Measurements from ENCODE around the gene RBM38. TPM values are rescaled to one million over a fixed set of nuclear protein-coding genes. Genes with fewer than 3 reads are reported as not detected.

Gene RBM38
- total RNA-seq, 1 donor from 2014 or later, result 16.6 TPM

DNA sequence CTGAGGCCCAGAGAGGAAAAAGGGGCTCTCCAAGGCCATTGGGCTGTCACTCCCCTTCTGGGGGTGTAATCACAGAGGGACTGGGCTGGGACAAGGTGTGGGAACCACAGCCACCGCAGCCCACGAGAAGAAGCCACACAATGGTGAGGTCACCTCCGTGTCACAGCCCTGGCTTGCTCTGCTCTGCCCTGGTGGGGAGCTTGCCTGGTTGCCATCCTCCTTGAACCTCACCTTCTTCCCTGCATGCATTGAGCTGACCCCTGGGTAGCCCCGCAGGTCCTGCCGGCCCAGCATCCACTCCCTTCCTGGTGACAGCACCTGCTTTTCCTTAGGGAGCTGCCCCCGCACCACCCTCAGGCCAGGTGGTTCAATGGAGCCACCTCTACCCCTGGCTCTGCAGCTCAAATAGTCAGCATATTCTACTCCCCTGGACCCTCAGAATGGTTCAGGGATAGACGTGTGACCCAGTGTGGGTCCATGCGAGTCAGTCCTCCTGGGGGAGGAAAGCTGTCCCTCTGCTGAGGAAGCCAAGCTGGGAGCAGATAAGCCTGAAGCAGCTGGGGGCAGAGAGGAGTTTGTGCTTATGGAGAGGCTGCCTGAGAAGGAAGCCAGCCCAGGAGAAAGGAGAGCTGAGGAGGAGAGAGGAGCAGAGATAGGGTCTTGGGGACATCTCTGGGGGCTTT is 21.3 kb downstream of the RBM38 start:
- no peaks in the 10 kb centered on the region for H3K36me3 Mint-ChIP-seq (ENCODE audit: unreplicated experiment)
- H3K9me3 Mint-ChIP-seq (ENCODE audit: unreplicated experiment), result peaks cover 5% of the 10 kb centered on the region
- peaks cover 5% of the 10 kb centered on the region for H3K27me3 Mint-ChIP-seq (ENCODE audit: unreplicated experiment)
- TF ChIP-seq, protein P1, sequence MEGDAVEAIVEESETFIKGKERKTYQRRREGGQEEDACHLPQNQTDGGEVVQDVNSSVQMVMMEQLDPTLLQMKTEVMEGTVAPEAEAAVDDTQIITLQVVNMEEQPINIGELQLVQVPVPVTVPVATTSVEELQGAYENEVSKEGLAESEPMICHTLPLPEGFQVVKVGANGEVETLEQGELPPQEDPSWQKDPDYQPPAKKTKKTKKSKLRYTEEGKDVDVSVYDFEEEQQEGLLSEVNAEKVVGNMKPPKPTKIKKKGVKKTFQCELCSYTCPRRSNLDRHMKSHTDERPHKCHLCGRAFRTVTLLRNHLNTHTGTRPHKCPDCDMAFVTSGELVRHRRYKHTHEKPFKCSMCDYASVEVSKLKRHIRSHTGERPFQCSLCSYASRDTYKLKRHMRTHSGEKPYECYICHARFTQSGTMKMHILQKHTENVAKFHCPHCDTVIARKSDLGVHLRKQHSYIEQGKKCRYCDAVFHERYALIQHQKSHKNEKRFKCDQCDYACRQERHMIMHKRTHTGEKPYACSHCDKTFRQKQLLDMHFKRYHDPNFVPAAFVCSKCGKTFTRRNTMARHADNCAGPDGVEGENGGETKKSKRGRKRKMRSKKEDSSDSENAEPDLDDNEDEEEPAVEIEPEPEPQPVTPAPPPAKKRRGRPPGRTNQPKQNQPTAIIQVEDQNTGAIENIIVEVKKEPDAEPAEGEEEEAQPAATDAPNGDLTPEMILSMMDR (IDR thresholded peaks at IDR 0.05; ENCODE audit: partially characterized antibody, unreplicated experiment), result no peak
- no peak for DNase-seq
- no peak overlapping the region for H3K27ac Mint-ChIP-seq (ENCODE audit: unreplicated experiment)
- H3K4me1 Mint-ChIP-seq (ENCODE audit: low read depth, unreplicated experiment), result peaks cover 5% of the 10 kb centered on the region
- no peak overlapping the region for H3K4me3 Mint-ChIP-seq (ENCODE audit: unreplicated experiment)

DNA sequence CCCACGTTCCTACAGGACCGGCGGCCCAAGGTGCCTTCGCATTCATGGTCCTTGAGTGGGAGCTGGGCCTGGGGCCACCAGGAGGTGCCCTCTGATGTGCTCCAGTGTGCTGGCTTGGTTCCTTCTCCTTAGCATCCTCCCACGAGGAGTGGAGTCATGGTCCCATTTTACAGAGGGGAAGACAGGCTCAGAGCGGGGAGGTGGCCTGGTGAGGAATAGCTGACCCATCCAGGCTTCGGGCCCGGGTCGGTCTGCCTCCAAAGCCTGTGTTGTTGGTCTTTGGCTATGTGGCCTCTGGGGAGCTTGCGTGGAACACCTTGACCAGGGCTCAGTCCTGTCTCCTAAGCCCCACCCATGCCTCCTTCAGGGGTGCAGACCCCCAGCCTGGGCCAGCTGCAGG is 22.8 kb downstream of the RBM38 start:
- no peak for DNase-seq
- Mint-ChIP-seq H3K9me3 (ENCODE audit: unreplicated experiment) (peaks cover 6% of the 10 kb centered on the region), H3K4me3 (ENCODE audit: unreplicated experiment) (no peak overlapping the region), H3K4me1 (ENCODE audit: low read depth, unreplicated experiment) (peaks cover 5% of the 10 kb centered on the region), H3K27ac (ENCODE audit: unreplicated experiment) (no peak overlapping the region), H3K27me3 (ENCODE audit: unreplicated experiment) (peaks cover 5% of the 10 kb centered on the region), H3K36me3 (ENCODE audit: unreplicated experiment) (no peaks in the 10 kb centered on the region)
- TF ChIP-seq, protein P1 (IDR thresholded peaks at IDR 0.05; ENCODE audit: partially characterized antibody, unreplicated experiment), result no peak

DNA sequence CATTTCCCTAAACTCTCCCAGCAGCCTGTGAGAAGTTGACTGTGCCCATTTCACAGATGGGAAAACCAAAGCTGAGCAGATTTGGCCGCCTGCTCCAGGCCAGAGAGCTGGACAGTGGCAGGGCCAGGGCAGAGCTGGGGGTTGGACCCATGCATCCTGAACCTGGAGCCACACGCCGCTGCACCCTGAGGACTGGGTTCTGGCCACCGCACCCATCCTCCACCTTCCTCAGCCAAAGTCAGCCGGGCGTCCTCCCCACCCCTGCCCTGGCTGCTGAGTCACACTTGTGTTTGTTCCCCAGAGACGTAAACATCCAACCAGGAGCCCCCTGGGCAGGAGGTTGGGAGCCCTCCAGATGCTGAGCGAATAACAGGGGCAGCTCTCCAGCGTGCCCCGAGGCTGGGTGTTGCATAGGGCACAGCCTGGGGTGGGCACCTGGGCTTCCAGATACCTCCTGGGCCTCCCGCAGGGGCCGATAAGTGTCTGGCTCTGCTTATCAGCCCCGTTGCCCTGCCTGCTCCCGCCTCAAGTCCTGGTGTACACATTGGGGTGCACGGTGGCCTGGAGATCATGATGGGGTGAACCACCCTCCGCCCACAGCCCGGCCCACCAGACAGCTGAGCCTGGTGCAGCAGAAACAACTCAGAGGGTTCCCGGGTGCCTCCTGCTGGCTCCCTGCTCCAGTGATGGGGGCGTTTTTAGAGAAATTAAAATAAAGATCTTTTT is 23.8 kb downstream of the RBM38 start:
- DNase-seq, result no peak
- Mint-ChIP-seq H3K4me3 (ENCODE audit: unreplicated experiment) (no peak overlapping the region), H3K27ac (ENCODE audit: unreplicated experiment) (no peak overlapping the region), H3K9me3 (ENCODE audit: unreplicated experiment) (peaks cover 5% of the 10 kb centered on the region), H3K4me1 (ENCODE audit: low read depth, unreplicated experiment) (peaks cover under 1% of the 10 kb centered on the region), H3K36me3 (ENCODE audit: unreplicated experiment) (no peaks in the 10 kb centered on the region), H3K27me3 (ENCODE audit: unreplicated experiment) (peaks cover 5% of the 10 kb centered on the region)
- TF ChIP-seq, protein P1 (IDR thresholded peaks at IDR 0.05; ENCODE audit: partially characterized antibody, unreplicated experiment), result no peak

DNA sequence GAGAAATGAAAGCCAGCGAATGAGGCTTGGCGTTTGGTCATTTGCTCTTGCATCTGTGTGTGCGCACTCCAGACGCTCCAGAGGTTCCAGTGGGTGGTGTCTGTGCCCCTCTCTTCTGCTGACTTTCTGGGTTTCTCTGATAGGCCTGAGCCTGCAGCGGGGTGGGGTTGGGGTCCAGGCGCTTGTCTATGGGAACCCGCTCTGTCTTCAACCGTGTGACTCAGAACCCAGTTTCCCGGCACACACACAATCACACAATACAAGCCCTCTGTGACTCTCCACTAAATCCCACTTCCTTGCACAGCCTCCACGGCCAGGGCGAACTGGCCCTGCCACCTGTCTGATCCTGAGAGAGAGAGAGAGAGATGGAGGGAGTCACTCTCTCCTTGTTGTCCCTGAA is 24.6 kb downstream of the RBM38 start:
- no peak overlapping the region for H3K4me3 Mint-ChIP-seq (ENCODE audit: unreplicated experiment)
- H3K36me3 Mint-ChIP-seq (ENCODE audit: unreplicated experiment), result no peaks in the 10 kb centered on the region
- no peak overlapping the region for H3K27ac Mint-ChIP-seq (ENCODE audit: unreplicated experiment)
- TF ChIP-seq, protein P1 (IDR thresholded peaks at IDR 0.05; ENCODE audit: partially characterized antibody, unreplicated experiment), result no peak
- DNase-seq, result no peak
- H3K9me3 Mint-ChIP-seq (ENCODE audit: unreplicated experiment), result peaks cover 5% of the 10 kb centered on the region
- no peaks in the 10 kb centered on the region for H3K4me1 Mint-ChIP-seq (ENCODE audit: low read depth, unreplicated experiment)
- H3K27me3 Mint-ChIP-seq (ENCODE audit: unreplicated experiment), result peaks cover 5% of the 10 kb centered on the region

All from glutamatergic neuron (in vitro differentiated cells).